ENCODE results near the gene ASPG.

ASPG gene

DNA sequence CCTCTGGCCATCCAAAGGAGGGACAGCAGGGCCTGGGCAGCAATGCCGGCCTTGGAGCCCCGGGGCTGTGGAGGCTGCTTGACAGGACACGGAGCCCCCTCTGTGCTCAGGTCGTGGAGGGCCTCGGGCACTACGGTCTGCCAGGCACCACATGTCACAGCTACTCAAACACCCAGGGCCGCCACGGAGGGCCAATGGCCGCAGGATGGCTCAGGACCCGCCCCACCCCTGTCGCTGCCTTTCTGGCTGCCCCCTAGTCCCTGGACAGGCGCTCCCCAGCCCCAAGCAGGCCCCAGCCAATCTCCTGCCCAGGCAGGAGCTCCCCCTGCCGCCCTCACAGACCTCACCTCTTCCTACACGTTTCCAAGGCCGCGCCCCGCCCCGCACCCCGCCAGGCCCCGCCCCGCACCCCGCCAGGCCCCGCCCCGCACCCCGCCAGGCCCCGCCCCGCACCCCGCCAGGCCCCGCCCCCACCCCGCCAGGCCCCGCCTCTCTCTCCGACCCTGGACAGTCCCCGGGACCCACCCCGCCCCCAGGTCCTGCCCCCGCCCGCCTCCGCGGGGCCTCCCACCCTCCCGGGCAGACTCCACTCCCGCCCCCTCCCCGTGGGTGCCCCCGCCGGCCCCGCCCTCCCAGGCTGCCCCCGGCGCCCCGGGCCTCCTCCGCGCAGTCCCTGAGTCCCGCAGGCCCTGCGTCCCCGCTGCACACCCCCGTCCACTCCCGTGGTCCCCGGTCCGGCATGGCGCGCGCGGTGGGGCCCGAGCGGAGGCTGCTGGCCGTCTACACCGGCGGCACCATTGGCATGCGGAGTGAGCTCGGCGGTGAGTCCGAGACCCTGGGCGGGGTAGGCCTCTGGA lies at the start of gene ASPG:
TSS of gene ASPG (plus strand) at position 669 of the 857 bp plus-strand sequence. CDS start at position 740, 71 bp downstream.
- no peak for DNase-seq

DNA sequence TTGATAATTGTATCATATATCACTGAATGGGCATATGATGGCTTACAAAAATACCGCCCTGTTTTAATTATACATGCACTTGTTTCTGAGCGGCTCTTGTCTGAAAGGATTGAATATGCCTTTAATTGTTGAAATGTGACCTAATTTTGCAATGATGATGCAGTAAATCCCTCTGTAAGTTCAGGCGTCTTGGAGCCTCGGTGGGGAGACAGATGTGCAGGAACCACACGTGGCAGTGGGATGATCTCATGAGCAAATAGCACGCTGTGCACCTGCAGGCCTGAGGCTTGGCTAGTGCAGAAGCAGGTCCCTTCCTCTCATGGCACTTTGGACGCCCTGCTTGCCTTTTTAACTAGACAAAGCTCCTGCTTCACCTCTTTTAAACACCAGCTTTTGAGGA lies 49.3 kb upstream of the ASPG start:
- no peak for DNase-seq

DNA sequence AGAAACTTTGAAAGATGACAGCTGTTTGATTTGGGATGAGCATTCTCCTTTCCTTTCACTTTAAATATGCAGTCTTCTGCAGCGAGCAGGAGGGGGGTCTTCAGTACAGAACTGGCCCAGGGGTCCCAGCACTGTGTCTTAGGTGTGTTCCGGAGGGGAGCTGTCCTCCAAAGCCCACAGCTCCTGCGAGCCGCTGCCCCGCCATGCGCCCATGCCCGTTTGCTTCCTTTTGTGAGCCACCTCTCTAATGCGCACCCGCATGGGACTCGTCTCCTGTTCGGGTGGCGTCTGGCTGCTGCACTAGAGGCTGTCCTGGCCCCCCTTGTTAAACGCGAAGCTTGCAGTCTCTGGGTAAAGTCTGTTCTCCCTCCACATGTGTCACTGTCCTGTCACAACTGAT lies 48.4 kb upstream of the ASPG start:
- DNase-seq, result no peak

GRCh38 chr14:104037903-104038302 lies 47.6 kb upstream of the ASPG start:
- DNase-seq, result no peak

- no peak for DNase-seq
Measured at GRCh38 chr14:104039214-104039613, 46.3 kb upstream of the ASPG start.

DNA sequence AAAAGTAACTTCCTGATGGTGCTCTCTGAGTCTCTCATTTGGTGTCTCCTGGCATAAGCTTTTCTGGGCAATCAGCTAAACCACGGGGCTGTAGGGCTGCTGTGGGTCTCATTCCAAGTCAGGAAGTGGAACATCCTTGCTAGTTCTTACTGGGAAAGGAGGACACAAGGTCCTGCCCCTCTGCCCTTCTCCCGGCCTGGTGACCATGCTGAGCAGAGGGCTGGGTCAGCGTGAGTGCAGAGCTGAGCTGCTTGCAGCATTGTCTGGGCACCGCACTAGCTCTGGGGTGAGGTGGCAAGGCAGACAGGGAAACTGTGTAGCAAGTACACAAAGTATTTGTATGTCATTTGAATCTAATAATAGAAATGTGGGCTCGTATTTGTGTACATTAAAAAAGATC lies 45.0 kb upstream of the ASPG start:
- no peak for DNase-seq

GRCh38 chr14:104041430-104042104 lies 43.9 kb upstream of the ASPG start:
- no peak for DNase-seq

DNA sequence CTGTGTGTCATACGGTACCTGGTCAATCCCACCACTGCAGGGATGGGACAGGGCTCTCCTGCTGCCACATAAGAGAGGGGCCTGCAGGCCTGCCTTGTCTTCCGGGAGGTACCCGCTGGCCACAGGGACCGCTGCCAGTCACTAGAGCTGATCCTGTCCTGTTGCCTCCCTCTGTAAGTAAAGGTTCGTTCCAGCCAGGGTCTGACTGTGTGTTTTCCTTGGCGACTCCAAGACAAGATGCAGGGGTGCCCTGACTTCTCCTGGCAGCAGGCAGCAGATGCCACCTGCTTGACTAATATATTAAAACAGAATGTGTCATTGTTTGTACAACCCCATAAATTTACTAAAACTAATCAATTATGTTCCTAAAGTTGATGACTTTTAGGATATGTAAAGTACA lies 41.5 kb upstream of the ASPG start:
- no peak for DNase-seq

DNA sequence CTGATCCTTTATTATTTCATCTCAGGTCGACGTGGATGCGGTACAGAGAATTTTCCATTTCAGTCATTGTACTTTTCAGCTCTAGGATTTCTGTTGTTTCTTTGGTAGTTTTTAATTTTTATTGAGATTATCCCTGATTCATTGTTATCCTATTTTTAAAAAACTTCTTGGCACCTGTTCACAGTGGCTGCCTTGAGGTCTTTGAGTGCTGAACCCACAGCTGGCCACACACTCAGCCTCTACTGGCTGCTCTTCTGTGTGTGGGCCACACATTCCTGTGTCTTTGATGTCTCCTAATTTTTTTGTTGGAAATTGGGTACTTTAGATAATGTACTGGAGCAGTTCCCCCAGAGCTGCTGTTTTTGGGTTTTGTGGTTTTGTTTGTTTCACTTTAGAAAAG lies 37.7 kb upstream of the ASPG start:
- no peak for DNase-seq

DNA sequence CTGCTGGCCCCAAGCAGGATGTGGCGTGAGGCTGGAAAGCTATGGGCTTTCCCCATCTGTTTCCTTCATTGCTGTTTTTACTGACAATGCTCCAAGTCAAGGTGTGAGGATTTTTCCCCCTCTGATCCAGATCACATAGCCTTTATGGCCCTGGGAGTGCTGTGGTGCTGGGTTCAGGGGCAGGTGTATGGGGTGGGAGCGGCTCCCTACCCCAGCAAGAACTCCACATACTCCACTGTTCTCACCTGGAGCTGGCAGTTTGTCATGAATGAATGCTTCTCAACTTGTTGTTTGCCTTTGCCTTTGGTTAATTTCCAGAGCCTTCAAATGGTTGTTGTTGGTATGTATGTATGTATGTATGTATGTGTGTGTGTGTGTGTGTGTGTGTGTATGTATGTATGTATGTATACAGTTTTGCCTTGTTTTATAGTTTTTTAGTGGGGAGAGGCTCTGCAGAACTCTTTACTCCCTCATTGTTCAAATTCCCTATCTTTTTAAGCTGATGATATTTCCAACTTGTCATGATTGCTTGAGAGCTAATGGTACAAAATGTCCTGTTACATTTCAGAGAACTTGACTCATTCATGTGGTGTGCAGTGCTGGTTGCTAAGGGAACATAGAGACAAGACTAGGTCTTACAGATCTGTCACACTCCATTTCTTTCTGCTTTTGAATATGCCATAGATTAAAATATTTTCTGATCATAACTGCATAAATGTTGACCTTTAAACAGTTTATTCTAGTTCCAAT lies 36.6 kb upstream of the ASPG start:
- DNase-seq, result no peak

DNA sequence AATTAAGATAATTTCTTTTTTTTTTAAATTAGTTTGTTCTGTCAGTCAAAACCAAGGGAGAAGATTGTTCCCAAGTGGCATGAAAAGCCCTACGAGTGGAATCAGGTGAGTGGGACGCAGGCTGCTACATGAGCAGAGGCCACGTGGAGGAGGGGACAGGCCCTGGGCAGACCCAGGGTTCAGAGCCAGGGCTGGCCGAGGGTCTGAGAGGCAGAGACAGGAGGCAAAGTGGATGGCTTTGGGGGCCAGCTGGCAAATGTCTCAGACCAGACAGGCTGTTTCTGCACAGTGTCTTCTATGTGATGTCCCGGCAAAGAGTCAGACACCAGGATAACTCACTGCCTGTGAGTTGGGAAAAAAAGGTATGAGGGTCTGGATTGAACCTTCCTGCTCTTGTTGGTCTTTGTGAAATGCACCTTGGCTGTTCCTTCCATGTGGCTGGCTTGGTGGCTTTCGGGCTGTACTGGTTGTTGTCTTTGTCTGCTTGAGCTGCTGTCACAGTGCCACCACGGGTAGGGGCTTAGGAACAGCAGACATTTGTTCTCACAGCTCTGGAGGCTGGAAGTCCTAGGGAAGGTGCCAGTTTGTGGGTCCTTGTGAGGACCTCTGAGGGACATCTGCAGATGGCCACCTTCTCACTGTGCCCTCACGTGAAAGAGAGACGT lies 35.8 kb upstream of the ASPG start:
- DNase-seq, result no peak

- DNase-seq, result no peak
Measured at GRCh38 chr14:104051092-104051813, 34.2 kb upstream of the ASPG start.

GRCh38 chr14:104054222-104054905 lies 31.1 kb upstream of the ASPG start:
- DNase-seq, result no peak

DNA sequence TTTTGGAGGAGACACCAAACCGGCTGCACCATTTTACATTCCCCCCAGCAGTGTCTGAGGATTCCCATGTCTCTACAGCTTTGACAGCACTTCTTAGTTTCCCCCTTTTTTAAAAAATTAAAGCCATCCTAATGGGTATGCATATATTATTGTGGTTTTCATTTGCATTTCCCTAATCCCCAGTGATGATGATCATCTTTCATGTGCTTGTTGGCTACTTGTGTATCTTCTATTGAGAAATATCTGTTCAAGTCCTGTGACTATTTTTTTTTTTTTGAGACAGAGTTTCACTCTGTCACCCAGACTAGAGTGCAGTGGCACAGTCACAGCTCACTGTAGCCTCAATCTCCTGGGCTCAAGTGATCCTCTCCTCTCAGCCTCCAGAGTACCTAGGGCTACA lies 23.2 kb upstream of the ASPG start:
- DNase-seq, result no peak

DNA sequence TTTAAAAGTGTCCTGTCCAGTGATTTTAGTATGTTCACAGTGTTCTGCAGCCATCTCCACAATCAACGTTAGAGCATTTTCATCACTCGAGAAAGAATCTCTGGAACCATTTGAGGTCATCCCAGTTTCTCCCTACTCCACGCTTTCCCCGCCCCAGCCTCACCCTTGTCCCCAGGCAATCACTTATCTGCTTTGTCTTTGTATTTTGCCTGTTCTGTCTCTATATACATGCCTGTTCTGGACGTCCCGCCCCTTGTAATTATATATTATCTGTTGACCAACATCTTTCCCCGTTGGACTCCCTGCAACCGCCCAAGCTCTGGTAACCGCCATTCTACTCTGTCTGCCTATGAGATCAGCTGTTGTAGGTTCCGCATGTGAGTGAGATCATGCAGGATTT lies 21.5 kb upstream of the ASPG start:
- no peak for DNase-seq

DNA sequence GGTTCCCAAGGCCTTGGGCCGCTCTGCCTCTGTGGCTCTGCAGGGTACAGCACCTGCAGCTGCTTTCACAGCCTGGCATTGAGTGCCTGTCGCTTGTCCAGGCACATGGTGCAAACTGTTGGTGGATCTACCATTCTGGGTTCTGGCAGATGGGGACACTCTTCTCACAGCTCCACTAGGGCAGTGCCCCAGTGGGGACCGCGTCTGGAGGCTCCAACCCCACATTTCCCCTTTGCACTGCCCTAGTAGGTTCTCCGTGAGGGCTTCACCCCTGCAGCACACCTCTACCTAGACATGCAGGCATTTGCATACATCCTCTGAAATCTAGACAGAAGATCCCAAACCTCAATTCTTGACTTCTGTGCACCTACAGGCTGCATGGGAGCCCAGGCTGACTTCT lies 19.2 kb upstream of the ASPG start:
- DNase-seq, result no peak

- no peak for DNase-seq
Measured at GRCh38 chr14:104066719-104067295, 18.7 kb upstream of the ASPG start.

GRCh38 chr14:104069541-104069940 lies 16.0 kb upstream of the ASPG start:
- DNase-seq, result no peak

DNA sequence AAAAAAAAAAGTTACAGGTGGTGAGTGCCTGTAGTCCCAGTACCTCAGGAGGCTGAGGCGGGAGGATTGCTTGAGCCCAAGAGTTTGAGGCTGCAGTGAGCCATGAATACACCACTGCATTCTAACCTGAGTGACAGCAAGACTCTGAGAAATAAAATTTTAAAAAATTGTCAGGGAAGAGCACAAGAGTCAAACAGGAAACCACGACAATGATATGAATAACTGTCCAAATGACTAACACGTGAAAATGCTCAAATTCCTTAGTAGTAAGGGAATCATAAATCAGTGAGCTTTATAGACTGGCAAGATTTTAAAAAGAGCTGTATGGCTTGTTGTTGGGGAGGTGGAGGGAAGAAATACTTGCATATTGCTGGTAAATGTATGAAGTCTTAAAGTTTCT lies 12.9 kb upstream of the ASPG start:
- no peak for DNase-seq

GRCh38 chr14:104073764-104074163 lies 11.7 kb upstream of the ASPG start:
- no peak for DNase-seq

DNA sequence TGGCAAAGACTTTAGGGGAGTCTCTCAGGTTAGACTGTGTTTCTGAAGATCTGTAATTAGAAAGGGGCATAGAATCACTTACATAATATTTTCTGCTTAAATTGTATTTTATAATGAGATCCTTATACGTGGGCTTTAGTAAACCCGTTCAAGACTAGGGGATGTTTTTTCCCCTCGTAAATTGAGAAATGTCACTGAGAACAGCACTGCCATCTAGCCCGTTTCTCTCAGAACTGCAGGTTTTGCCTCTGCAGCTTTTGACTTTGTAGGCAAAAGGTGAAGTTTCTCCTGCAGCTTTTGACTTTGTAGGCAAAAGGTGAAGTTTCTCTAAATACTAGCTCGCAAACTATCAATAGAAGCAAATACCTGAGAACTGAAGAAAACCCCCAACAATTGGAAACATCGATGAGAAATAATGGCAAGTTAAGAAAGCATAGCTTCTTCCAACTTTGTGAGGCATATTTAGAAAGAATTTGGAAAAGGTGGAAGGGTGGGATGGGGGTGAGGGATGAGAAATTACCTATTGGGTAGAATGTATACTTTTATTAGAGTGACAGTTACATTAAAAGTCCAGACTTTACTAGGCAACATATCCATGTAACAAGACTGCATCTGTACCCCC lies 9.9 kb upstream of the ASPG start:
- DNase-seq, result no peak
